K562 (cell line): ENCODE data around the gene HDC. TPM values are rescaled to one million over a fixed set of nuclear protein-coding genes. Genes with fewer than 3 reads are reported as not detected.
A peak's percentile ranks its signal among the peaks of the same experiment; 100 is the strongest.

ENCODE experiments used
- ATAC-seq: fragments of 200-7000 bp; cut with Tn5 transposase; 3 replicates; pipeline ENCODE4 v1.9.1; 2020; ENCODE audit warnings: moderate library complexity
- BruUV-seq: library from RNA; stranded (reverse); fragments of 400-500 nt; replicated peaks from 2 replicates; lab custom pipeline; 2021; lab: Mats Ljungman, UMichigan
- CTCF ChIA-PET: fragments of 300-600 bp; formaldehyde crosslinking; extraction: SDS; loops from one replicate; lab custom pipeline; 2021; ENCODE audit warnings: low intra/inter-chr PET ratio; lab: Yijun Ruan, JAX
- POLR2A ChIA-PET: fragments of 300-600, 350-650 bp; sonication (Branson Sonifier 250); formaldehyde crosslinking; extraction: SDS; loops from one replicate; lab custom pipeline; 2021; ENCODE audit warnings: antibody characterized with exemption, inconsistent platforms; lab: Yijun Ruan, JAX
- DNase-seq, 4 experiments: peaks; one replicate each; pipeline versions ENCODE4 v3.0.0 to v3.0.0-alpha.2; 2011 to 2018; ENCODE audit warnings: low spot score in 3 of 4, mixed read lengths in 3 of 4; ENCODE audit errors: extremely low read depth in 1 of 4
- FAIRE-seq: peaks from 2 replicates; lab custom pipeline; 2011; peaks lifted over from hg19 to GRCh38; lab: Jason Lieb, UNC
- H2AFZ ChIP-seq: 2 replicates; pipeline ENCODE4 v1.6.0; 2011; ENCODE audit warnings: low read depth, low read length, control low read depth, inconsistent platforms
- H3K27ac ChIP-seq: fragments of 200-600 bp; 3 replicates; pipeline ENCODE4 v1.8.0; 2011; ENCODE audit warnings: low read depth, mild to moderate bottlenecking, control low read depth, inconsistent platforms, low read length, moderate library complexity, mixed read lengths; ENCODE audit errors: extremely low read depth
- H3K27me3 ChIP-seq, 2 experiments: fragments of 300-600 bp in 1 of 2; 2 replicates in 1 of 2; 3 replicates in 1 of 2; pipeline versions ENCODE4 v1.6.0 to v1.8.0; 2011; ENCODE audit warnings: inconsistent platforms in 2 of 2, low read length in 2 of 2, mild to moderate bottlenecking in 1 of 2, mixed read lengths in 1 of 2, moderate library complexity in 1 of 2; ENCODE audit not compliant: control insufficient read depth in 2 of 2, insufficient read depth in 2 of 2
- H3K36me3 ChIP-seq: fragments of 300-600 bp; 3 replicates; pipeline ENCODE4 v1.8.0; 2011; ENCODE audit warnings: mild to moderate bottlenecking, low read length, inconsistent platforms; ENCODE audit not compliant: control insufficient read depth, insufficient read depth
- H3K4me1 ChIP-seq, 2 experiments: fragments of 200-600 bp in 1 of 2; replicated peaks in 1 of 2; 2 replicates in 1 of 2; 3 replicates in 1 of 2; pipeline versions ENCODE4 v1.5.1 to v1.8.0; 2011; ENCODE audit warnings: inconsistent platforms in 2 of 2, low read length in 2 of 2, mild to moderate bottlenecking in 1 of 2, mixed read lengths in 1 of 2, moderate library complexity in 1 of 2; ENCODE audit not compliant: control insufficient read depth in 2 of 2, insufficient read depth in 2 of 2
- H3K4me2 ChIP-seq: 2 replicates; pipeline ENCODE4 v1.6.1; 2011; ENCODE audit warnings: low read length, control low read depth, inconsistent platforms, mixed read lengths; ENCODE audit not compliant: insufficient read depth
- H3K4me3 ChIP-seq: fragments of 200-600 bp; sonication (generic), shearing (Covaris generic); 2 replicates; pipeline ENCODE4 v1.5.1; 2016; ENCODE audit warnings: control low read depth, inconsistent platforms
- H3K79me2 ChIP-seq: fragments of 200-600 bp; 3 replicates; pipeline ENCODE4 v1.8.0; 2011; ENCODE audit warnings: low read length, inconsistent platforms; ENCODE audit not compliant: control insufficient read depth, insufficient read depth
- H3K9ac ChIP-seq, 2 experiments: 2 replicates each; pipeline versions ENCODE4 v1.6.0 to v1.6.1; 2011; ENCODE audit warnings: low read depth in 2 of 2, low read length in 2 of 2, control low read depth in 1 of 2, inconsistent platforms in 1 of 2, mild to moderate bottlenecking in 1 of 2, mixed read lengths in 1 of 2; ENCODE audit not compliant: insufficient read depth in 1 of 2
- H3K9me1 ChIP-seq: one replicate; pipeline ENCODE4 v1.6.0; 2011; ENCODE audit warnings: inconsistent platforms, mild to moderate bottlenecking, low read length, moderate library complexity; ENCODE audit not compliant: control insufficient read depth, insufficient read depth
- H3K9me3 ChIP-seq: replicated peaks from 2 replicates; pipeline ENCODE4 v1.5.1; 2011; ENCODE audit warnings: low read depth, low read length, inconsistent platforms; ENCODE audit not compliant: control insufficient read depth, insufficient read depth
- H4K20me1 ChIP-seq: replicated peaks from 2 replicates; pipeline ENCODE4 v1.6.1; 2011; ENCODE audit warnings: low read length, inconsistent platforms, mixed read lengths; ENCODE audit not compliant: control insufficient read depth, insufficient read depth
- CBX2 ChIP-seq: fragments of 200-600 bp; sonication (generic); IDR thresholded peaks from one replicate; pipeline ENCODE4 v1.6.1; 2012; ENCODE audit warnings: mild to moderate bottlenecking, low read length, inconsistent platforms; ENCODE audit not compliant: insufficient read depth, poor library complexity, severe bottlenecking
- CEBPB ChIP-seq: fragments of 450-650 bp; IDR thresholded peaks from 2 replicates; pipeline ENCODE4 v1.6.1; 2016; ENCODE audit warnings: missing genetic modification characterization, missing compliant biosample characterization
- DACH1 ChIP-seq: fragments of 450-650 bp; IDR thresholded peaks from 2 replicates; pipeline ENCODE4 v1.6.1; 2018; ENCODE audit not compliant: partially characterized antibody
- ELF1 ChIP-seq: fragments of 200-800 bp; sonication (Bioruptor generic); IDR thresholded peaks from 2 replicates; pipeline ENCODE4 v1.6.1; 2016; ENCODE audit warnings: missing genetic modification characterization, missing compliant biosample characterization
- EP300 ChIP-seq: IDR thresholded peaks from 2 replicates; pipeline ENCODE4 v1.6.1; 2012; ENCODE audit warnings: low read length, improper control_type of control experiment
- HDAC8 ChIP-seq: fragments of 450-650 bp; IDR thresholded peaks from 2 replicates; pipeline ENCODE4 v1.6.1; 2016; ENCODE audit warnings: mild to moderate bottlenecking, missing genetic modification characterization, moderate library complexity, missing compliant biosample characterization
- KAT7 ChIP-seq: sonication (generic); formaldehyde crosslinking; IDR thresholded peaks from 2 replicates; pipeline ENCODE4 v1.8.0; 2022; ENCODE audit warnings: missing genetic modification reagents, mild to moderate bottlenecking, borderline replicate concordance
- POU5F1 ChIP-seq: fragments of 150-350 bp; IDR thresholded peaks from 2 replicates; pipeline ENCODE4 v1.6.1; 2014; ENCODE audit warnings: borderline replicate concordance, low read length, low read depth, mild to moderate bottlenecking; ENCODE audit not compliant: partially characterized antibody
- RFX1 ChIP-seq: fragments of 450-650 bp; IDR thresholded peaks from 2 replicates; pipeline ENCODE4 v1.6.1; 2016; ENCODE audit warnings: mild to moderate bottlenecking, moderate library complexity
- SMARCA4 ChIP-seq: fragments of 450-650 bp; IDR thresholded peaks from 2 replicates; pipeline ENCODE4 v1.6.1; 2016
- ZNF384 ChIP-seq: IDR thresholded peaks from 2 replicates; pipeline ENCODE4 v1.6.1; 2012; ENCODE audit warnings: low read depth, low read length, improper control_type of control experiment
- ZNF507 ChIP-seq: conservative IDR thresholded peaks from 2 replicates; pipeline ENCODE4 v1.6.1; 2017; ENCODE audit warnings: missing genetic modification characterization, missing compliant biosample characterization
- ZNF584 ChIP-seq: fragments of 200-800 bp; sonication (Bioruptor generic); IDR thresholded peaks from 2 replicates; pipeline ENCODE4 v1.6.1; 2016; ENCODE audit warnings: low read depth, mild to moderate bottlenecking, missing genetic modification characterization, missing compliant biosample characterization
- WGBS: fragments of 100-300 bp; shearing (Covaris generic); methylation state at CpG from one replicate; pipeline ENCODE4 v1.1.6; 2016; ENCODE audit warnings: low coverage, mixed read lengths; ENCODE audit not compliant: insufficient coverage; ENCODE audit errors: missing lambda C conversion rate; 5-methylcytosine and 5-hydroxymethylcytosine counted together
- in situ Hi-C: fragments of 300-500 bp; cut with MboI; formaldehyde crosslinking; loops from 4 replicates; pipeline ENCODE4 v1.15.0; 2018; ENCODE audit warnings: inconsistent platforms, mixed read lengths
- intact Hi-C: fragments of 100-400 bp; cut with micrococcal nuclease; formaldehyde crosslinking; loops from 2 replicates; pipeline ENCODE4 v1.14.2; 2022
- polyA plus RNA-seq, 8 experiments: library from polyadenylated mRNA; depleted of rRNA in 4 of 8; stranded (reverse) in 5 of 8; unstranded in 3 of 8; fragments of >200 nt; fragmentation: Nextera tagmentation in 2 of 8; fragmentation: Illumina TruSeq in 1 of 8; extraction: Ambion mirVana in 2 of 8; extraction: Trizol in 1 of 8; gene quantifications; 2 replicates each; pipeline versions ENCODE4 v1.2.1 to v1.2.3, GENCODE V29; 2011 to 2014; ENCODE audit warnings: inconsistent platforms in 1 of 8, missing spikeins in 1 of 8
- total RNA-seq, 7 experiments: library from RNA; depleted of rRNA in 6 of 7; stranded (reverse); fragments of >200 nt in 6 of 7; fragmentation: Illumina TruSeq in 2 of 7; extraction: Trizol in 2 of 7; gene quantifications; 2 replicates each; pipeline versions ENCODE4 v1.2.1 to v1.2.3, GENCODE V29; 2011 to 2021; ENCODE audit warnings: low replicate concordance in 1 of 7
- TF ChIP-seq, protein P1 (sequence below): sonication (generic); formaldehyde crosslinking; IDR thresholded peaks from 2 replicates; pipeline ENCODE4 v1.8.0; 2022; ENCODE audit warnings: missing genetic modification reagents, mild to moderate bottlenecking, borderline replicate concordance
- TF ChIP-seq, protein P2 (sequence below): sonication (generic); formaldehyde crosslinking; IDR thresholded peaks from 2 replicates; pipeline ENCODE4 v1.9.0; 2022; ENCODE audit warnings: mild to moderate bottlenecking, missing genetic modification reagents
- TF ChIP-seq, protein P3 (sequence below), 3 experiments: IDR thresholded peaks in 2 of 3; conservative IDR thresholded peaks in 1 of 3; 2 replicates each; pipeline ENCODE4 v1.5.1; 2011 to 2012; ENCODE audit warnings: low read length in 3 of 3, mild to moderate bottlenecking in 3 of 3, control low read depth in 2 of 3, improper control_type of control experiment in 1 of 3, inconsistent platforms in 1 of 3, low read depth in 1 of 3, mixed read lengths in 1 of 3, moderate library complexity in 1 of 3; ENCODE audit not compliant: insufficient read depth in 2 of 3
- TF ChIP-seq, protein P4 (sequence below), 2 experiments: IDR thresholded peaks; 2 replicates each; pipeline ENCODE4 v1.6.1; 2012; ENCODE audit warnings: improper control_type of control experiment in 2 of 2, low read depth in 2 of 2, low read length in 2 of 2, borderline replicate concordance in 1 of 2

Gene HDC
- total and polyA plus RNA-seq, 9 of the 15 experiments (the other 6 are each of a cell fraction or from before 2014, with no cell fraction given): 0.26 to 5.3 (median 0.99) TPM

DNA sequence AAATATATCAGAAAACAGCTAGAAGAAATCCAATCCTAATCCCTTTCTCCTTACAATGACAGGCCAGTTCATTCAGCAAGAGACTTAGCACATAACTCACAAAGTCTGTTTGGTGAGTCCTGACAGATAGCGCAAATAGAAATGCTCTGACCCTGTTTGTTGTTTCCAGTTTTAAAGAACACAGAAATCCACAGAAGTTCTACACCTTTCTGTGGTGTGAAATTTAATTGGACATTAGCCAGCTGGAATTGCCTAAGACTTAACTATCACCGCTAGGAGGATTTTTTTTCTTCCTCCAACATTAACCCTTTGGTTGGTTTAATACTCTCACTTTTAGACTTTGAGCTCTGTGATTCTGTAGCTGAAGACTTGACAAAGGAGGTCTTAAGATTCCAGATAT, 30.8 kb downstream of the HDC start:
- H3K79me2 ChIP-seq: no peaks in the 10 kb centered on the region
- H3K36me3 ChIP-seq: peaks cover 11% of the 10 kb centered on the region; the same call in 2 of the 3 replicates
- ATAC-seq (peak; percentile 25; the same call in 1 of the 3 replicates), DNase-seq (no peak), FAIRE-seq (peak; percentile 46)
- no peak overlapping the region for H3K4me3 ChIP-seq
- no peaks in the 10 kb centered on the region for H3K9me1 ChIP-seq
- H3K4me2 ChIP-seq: no peak overlapping the region
- H3K4me1 ChIP-seq: peaks cover 0 to 18% of the 10 kb centered on the region in 2 experiments; a peak in 2 of 5 replicates
- WGBS: 45% methylated on average over 2 of the region's 2 CpGs
- H3K9me3 ChIP-seq: no peaks in the 10 kb centered on the region
- intact Hi-C loops (loop anchor here (5.0 kb wide), 1 partner anchor 598 kb away; no protein-coding TSS in a partner anchor), in situ Hi-C loops (no loop called here)
- ChIA-PET POLR2A (interaction anchor here (0.6 to 1.1 kb wide), 3 partner anchors 10 to 1289 kb away, joined by 3 read pairs; no protein-coding TSS in a partner anchor), CTCF (interaction anchor here (0.6 kb wide), 1 partner anchor 1459 kb away, joined by 3 read pairs; no protein-coding TSS in a partner anchor)
- BruUV-seq: no TSS peak
- H2AFZ ChIP-seq: no peak overlapping the region
- no peak overlapping the region for H3K9ac ChIP-seq
- no peaks in the 10 kb centered on the region for H4K20me1 ChIP-seq
- H3K27ac ChIP-seq: no peak overlapping the region
- no peaks in the 10 kb centered on the region for H3K27me3 ChIP-seq
- no peak for TF ChIP-seq EP300
- TF ChIP-seq ELF1 (tag): no peak
- TF ChIP-seq, protein P1, sequence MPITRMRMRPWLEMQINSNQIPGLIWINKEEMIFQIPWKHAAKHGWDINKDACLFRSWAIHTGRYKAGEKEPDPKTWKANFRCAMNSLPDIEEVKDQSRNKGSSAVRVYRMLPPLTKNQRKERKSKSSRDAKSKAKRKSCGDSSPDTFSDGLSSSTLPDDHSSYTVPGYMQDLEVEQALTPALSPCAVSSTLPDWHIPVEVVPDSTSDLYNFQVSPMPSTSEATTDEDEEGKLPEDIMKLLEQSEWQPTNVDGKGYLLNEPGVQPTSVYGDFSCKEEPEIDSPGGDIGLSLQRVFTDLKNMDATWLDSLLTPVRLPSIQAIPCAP: no peak
- no peak for TF ChIP-seq RFX1
- no peak for TF ChIP-seq HDAC8 (tag)
- TF ChIP-seq ZNF384: peak; percentile 28; the same call in 1 of the 2 replicates
- TF ChIP-seq KAT7 (CRISPR knock-in tag): no peak
- no peak for TF ChIP-seq DACH1
- TF ChIP-seq, protein P2, sequence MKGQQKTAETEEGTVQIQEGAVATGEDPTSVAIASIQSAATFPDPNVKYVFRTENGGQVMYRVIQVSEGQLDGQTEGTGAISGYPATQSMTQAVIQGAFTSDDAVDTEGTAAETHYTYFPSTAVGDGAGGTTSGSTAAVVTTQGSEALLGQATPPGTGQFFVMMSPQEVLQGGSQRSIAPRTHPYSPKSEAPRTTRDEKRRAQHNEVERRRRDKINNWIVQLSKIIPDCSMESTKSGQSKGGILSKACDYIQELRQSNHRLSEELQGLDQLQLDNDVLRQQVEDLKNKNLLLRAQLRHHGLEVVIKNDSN (CRISPR knock-in tag): no peak
- TF ChIP-seq, protein P3, sequence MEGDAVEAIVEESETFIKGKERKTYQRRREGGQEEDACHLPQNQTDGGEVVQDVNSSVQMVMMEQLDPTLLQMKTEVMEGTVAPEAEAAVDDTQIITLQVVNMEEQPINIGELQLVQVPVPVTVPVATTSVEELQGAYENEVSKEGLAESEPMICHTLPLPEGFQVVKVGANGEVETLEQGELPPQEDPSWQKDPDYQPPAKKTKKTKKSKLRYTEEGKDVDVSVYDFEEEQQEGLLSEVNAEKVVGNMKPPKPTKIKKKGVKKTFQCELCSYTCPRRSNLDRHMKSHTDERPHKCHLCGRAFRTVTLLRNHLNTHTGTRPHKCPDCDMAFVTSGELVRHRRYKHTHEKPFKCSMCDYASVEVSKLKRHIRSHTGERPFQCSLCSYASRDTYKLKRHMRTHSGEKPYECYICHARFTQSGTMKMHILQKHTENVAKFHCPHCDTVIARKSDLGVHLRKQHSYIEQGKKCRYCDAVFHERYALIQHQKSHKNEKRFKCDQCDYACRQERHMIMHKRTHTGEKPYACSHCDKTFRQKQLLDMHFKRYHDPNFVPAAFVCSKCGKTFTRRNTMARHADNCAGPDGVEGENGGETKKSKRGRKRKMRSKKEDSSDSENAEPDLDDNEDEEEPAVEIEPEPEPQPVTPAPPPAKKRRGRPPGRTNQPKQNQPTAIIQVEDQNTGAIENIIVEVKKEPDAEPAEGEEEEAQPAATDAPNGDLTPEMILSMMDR (IDR thresholded peaks at IDR 0.05 in 2 of 3, conservative IDR thresholded peaks at IDR 0.05 in 1 of 3; ENCODE audit: insufficient read depth in 2 of 3, low read depth in 1 of 3, low read length in 3 of 3): peak in 1 of 3 experiments; percentile 16; a peak in 1 of 6 replicates
- TF ChIP-seq, protein P4, sequence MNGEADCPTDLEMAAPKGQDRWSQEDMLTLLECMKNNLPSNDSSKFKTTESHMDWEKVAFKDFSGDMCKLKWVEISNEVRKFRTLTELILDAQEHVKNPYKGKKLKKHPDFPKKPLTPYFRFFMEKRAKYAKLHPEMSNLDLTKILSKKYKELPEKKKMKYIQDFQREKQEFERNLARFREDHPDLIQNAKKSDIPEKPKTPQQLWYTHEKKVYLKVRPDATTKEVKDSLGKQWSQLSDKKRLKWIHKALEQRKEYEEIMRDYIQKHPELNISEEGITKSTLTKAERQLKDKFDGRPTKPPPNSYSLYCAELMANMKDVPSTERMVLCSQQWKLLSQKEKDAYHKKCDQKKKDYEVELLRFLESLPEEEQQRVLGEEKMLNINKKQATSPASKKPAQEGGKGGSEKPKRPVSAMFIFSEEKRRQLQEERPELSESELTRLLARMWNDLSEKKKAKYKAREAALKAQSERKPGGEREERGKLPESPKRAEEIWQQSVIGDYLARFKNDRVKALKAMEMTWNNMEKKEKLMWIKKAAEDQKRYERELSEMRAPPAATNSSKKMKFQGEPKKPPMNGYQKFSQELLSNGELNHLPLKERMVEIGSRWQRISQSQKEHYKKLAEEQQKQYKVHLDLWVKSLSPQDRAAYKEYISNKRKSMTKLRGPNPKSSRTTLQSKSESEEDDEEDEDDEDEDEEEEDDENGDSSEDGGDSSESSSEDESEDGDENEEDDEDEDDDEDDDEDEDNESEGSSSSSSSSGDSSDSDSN (IDR thresholded peaks at IDR 0.05; ENCODE audit: borderline replicate concordance in 1 of 2, low read depth in 2 of 2, low read length in 2 of 2): no peak
- TF ChIP-seq SMARCA4: no peak
- TF ChIP-seq ZNF507 (tag): no peak
- TF ChIP-seq POU5F1: no peak
- TF ChIP-seq CEBPB (tag): peak; percentile 83
- no peak for TF ChIP-seq CBX2
- TF ChIP-seq ZNF584 (CRISPR knock-in tag): no peak
